HG03196 (cell line): Measurements from ENCODE around the gene GJA1.
"Not testable (repeated sequence)": the region's sequence is repeated elsewhere in the genome, so short reads cannot be mapped to it uniquely, and the experiment has no call there.

Experiments used
- ATAC-seq: cut with Tn5 transposase; IDR thresholded peaks from one replicate; pipeline ENCODE4 v1.9.1; 2021; ENCODE audit not compliant: unreplicated experiment

The GJA1 gene

DNA sequence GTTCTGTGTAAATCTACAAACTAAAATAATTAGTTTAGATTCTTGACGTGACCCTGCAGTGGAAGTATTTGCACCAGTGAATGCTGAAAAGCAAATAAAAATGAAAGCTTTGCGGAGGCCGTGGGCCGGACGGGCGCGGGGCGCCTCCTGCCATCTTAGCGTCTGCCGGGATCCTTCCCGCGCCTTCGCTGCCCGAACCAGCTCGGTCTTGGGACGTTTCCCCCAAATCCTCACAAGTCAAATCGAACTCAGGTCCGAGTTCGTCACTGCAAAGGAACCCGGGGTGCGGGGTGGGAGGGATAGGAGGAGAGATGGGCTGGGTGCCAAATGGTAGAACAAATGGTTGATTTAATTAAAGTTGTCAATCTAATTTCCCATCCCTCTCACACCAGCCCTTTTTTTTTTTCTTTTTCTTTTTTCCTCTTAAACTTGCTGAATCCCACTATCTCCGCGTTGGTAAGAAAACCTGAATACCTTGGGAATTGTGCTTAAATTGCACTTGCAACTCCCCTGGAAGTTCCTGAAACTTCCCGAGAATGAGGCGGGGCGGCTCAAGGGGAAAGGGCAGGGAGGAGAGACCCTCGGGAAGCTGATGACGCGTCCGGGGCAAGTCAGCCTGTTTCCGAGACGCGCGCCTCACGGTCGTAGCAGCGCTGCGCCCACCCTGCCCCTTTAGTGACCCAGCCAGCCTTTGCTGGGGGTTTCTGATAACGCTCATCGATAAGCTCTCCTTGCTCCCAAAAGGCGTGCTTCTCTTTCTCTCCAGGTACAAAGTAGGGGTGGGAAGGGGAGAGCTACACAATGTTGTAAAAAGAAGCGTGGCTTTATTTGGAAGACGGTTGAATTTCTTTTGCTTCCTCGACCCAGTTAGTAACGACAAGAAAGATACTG is 1.8 kb downstream of the GJA1 start:
- ATAC-seq = no peak

DNA sequence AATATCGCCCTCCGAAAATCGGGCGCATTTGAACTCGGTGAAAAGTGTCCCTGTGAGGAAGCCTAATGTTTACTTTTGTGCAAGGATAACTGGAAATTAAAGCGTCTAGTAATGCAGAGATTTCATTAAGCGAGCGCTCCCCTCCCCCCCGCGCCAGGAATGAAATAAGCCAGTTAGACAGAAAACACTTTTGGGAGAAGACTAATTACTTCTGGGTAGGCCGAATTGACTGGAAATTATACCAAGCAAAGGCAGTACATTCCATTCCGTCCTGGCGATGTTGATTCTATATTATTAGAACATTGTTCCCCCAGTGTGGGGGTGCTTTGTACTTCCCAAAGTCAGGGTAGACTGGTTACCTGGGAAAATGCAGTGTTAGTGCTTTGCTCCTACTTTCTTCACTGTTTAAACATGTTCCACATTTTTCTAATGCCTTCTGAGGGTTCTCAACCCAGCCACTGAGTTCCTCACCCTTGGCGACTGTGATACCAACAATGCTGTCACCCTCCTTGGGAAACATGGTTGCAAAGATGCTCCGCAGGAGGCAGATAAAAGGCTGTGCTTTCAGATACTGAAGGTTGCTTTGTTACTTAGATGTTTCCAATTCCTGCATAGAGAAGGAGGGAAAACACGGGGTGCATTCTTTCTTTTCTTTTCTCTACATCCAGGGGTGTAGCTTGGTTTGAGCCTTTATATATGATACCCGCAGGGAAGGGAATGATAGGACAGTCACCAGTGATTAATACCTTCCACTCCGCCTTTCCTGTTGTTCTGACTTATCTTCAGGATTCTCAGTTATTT is 2.6 kb downstream of the GJA1 start:
- ATAC-seq = no peak

DNA sequence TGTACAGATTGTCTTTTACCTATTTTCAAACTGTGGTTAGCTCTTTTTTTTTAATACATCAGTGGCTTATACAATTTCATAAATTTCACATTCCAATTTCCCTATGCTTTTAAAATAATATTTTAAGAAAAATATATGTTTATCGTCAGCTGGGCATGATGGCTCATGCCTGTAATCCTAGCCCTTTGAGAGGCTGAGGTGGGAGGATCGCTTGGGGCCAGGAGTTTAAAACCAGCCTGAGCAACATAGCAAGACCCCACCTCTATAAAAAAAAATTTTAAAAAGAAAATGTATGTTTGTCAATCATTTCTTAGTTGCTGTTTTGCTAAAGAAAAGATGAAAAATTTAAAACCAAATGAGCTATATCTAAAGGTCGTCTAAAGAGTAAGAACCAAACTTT is 3.4 kb downstream of the GJA1 start:
- ATAC-seq = no peak

DNA sequence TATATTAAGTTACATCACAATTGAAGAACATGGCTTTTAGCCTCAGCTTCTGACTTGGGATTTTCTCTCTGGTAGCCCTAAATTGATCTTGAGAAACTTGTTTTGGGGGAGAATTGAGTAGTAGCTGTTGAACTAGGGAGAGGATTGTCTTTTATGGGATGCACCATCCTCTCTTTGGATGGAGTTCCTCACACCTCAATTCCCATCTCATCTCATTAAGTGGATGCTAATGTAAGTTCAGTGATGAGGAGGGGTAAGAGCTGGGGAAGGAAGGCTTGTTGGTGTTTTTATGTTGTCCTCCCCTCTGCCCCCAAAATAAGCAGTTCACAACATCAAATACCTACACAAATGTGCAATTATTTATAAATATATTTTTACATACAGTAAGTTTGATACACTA is 4.0 kb downstream of the GJA1 start:
- ATAC-seq = no peak

DNA sequence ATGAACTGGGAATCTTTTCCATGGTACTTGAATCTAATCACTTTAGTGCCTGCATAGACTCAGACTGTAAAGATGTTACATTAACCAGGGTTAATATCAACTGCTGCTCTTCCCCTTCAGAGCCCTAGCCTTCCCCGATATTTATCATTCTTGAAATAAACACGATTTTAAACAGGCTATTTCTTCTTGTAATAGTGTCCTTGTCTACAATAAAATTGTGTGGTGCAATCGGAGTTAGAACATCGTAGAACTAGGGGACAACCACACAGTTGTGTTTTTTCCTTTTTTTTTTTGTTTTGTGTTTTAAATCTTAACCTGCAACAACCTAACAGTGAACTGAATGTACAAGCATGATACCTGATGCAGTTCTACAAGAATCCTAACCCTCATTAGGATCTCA is 4.5 kb downstream of the GJA1 start:
- ATAC-seq = no peak

DNA sequence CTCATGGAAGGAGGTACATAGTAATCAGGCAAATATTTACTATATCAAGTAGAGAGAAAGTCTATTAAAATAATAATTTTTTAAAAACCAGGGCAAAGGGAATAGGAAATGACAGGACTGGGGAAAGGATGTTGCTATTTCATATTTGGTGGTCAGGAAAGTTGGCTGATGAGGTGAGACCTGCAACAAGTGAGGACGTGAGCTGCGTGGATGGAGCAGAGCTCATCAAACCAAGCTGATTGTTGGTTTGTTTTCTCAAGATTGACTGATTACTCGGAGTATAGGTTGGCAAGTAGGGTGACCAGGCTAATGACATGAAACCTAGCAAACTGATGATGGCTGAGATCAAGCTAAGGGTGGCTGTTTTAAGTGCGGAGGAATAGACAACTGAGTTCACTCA is 6.0 kb downstream of the GJA1 start:
- no peak for ATAC-seq

DNA sequence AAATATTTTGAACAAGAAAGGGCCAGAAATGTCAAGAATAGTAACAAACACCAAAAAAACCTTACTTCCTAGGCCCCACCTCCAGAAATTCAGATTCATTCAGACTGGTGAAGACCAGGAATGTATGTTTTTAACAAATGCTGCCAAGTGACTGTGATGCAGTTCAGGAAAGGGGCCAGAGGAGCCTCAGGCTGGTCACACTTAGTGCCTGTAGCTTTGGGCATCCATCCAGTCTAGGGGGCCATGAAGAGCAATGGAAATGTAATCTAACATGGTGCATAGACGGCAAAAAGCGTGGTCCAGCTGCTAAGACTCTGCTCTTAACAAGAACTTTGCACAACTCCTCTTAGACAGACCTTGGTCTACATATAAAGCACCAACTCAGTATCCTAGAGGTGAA is 7.1 kb downstream of the GJA1 start:
- ATAC-seq = no peak

DNA sequence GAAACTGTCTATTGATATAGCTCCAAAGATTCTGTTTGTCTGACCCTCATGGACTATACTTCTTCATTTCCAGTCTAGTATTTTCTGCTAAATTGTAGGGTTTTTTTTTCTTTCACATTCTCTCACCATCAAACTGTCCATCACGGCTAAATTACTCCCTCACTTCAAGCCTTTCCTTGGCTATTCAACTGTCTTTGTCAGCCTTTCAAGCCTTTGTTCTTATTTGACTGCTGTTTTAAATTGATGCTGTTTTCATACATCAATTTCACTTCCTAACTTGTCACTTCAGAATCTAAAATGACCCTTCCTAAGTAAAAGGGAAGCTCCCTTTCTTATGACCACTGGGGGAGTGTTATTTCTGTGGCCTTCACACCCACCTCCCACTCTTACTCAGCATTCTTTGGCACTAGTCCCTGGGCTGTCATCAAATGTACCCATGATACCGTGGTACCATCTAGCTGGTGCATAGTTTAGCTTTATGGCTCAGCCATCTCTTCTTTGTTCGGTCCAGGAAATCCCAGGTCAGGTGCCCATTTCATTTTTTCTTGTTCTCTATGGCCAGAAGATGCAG is 8.6 kb downstream of the GJA1 start:
- ATAC-seq = no peak

DNA sequence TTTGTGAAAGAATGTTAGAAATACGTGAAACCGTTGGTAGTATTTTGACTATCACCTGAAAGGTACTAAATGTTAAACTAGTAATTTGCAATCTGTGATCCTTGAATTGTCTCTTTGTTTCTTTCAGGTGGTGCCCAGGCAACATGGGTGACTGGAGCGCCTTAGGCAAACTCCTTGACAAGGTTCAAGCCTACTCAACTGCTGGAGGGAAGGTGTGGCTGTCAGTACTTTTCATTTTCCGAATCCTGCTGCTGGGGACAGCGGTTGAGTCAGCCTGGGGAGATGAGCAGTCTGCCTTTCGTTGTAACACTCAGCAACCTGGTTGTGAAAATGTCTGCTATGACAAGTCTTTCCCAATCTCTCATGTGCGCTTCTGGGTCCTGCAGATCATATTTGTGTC is 11.3 kb downstream of the GJA1 start:
- ATAC-seq = not testable (repeated sequence)

DNA sequence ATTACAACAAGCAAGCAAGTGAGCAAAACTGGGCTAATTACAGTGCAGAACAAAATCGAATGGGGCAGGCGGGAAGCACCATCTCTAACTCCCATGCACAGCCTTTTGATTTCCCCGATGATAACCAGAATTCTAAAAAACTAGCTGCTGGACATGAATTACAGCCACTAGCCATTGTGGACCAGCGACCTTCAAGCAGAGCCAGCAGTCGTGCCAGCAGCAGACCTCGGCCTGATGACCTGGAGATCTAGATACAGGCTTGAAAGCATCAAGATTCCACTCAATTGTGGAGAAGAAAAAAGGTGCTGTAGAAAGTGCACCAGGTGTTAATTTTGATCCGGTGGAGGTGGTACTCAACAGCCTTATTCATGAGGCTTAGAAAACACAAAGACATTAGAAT is 12.3 kb downstream of the GJA1 start:
- ATAC-seq = not testable (repeated sequence)

DNA sequence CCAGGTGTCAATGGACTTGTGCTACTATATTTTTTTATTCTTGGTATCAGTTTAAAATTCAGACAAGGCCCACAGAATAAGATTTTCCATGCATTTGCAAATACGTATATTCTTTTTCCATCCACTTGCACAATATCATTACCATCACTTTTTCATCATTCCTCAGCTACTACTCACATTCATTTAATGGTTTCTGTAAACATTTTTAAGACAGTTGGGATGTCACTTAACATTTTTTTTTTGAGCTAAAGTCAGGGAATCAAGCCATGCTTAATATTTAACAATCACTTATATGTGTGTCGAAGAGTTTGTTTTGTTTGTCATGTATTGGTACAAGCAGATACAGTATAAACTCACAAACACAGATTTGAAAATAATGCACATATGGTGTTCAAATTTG is 13.1 kb downstream of the GJA1 start:
- ATAC-seq = not testable (repeated sequence)

DNA sequence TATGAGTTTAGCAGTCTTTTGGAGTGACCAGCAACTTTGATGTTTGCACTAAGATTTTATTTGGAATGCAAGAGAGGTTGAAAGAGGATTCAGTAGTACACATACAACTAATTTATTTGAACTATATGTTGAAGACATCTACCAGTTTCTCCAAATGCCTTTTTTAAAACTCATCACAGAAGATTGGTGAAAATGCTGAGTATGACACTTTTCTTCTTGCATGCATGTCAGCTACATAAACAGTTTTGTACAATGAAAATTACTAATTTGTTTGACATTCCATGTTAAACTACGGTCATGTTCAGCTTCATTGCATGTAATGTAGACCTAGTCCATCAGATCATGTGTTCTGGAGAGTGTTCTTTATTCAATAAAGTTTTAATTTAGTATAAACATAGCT is 13.9 kb downstream of the GJA1 start:
- no peak for ATAC-seq

DNA sequence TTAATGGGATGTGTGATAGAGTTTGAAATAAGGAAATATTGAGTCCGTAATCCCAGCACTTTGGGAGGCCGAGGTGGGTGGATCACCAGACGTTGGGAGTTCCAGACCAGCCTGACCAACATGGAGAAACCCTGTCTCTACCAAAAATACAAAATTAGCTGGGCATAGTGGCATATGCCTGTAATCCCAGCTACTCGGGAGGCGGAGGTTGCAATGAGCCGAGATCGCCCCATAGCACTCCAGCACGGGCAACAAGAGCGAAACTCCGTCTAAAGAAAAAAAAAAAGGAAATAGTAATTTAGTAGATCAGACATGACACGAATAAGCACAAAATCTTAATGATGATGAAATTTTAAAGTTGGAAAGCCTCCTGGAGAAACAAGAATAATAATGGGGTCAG is 14.8 kb downstream of the GJA1 start:
- no peak for ATAC-seq

DNA sequence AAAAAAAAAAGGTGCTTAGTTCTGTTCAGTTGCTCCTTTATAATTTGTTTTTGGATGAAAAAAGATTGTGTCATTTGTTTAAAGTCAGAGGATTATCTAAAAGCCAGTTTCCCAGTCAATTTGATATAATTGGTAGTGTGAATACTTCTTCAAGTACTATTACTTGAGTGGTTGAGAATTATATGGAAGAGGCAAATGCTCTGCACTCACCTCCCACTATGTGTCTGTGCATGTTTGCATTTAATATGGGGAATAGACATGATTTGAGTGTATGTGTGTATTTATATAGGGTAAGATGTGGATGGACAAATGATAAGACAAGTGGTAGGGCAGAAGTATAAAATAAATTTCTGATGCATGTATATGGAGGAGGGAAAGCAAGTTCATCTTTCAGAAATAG is 15.8 kb downstream of the GJA1 start:
- no peak for ATAC-seq

DNA sequence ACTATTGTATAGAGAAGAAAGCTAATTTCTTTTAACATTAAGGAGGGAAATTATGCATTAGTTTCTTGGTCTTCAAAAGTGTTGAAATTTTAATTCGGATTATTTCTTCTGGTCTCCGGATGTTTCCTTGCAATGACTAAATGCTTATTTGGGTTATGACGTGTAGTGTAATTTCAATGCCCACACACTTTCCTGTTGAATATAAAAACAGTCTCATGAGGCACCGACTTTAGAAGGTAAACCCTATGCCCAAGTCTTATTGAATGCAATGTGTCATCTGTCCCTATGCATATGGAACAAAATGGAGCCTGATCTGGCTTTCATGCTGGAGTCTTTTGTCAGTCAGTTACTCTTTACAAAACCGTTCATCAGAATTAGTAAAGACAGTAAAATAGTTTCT is 17.7 kb downstream of the GJA1 start:
- ATAC-seq = no peak

DNA sequence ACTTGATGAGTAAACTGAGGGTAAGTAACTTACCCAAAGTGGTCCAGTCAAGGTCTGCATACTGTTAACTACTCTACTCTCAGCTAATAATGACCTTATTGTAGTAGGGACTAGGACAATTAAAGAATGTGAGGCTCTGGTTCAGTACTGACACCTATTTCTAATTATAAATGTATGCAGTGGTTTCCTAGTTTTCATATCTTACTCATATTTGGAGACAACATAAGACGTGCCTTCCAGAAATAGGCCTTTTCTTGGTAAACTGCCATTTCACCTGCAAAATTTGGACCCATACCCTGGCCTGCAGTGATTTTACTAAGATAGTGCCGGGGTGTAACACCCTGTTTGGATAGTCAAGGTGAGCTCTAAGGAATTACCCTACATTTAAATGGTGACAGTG is 24.7 kb downstream of the GJA1 start:
- no peak for ATAC-seq

DNA sequence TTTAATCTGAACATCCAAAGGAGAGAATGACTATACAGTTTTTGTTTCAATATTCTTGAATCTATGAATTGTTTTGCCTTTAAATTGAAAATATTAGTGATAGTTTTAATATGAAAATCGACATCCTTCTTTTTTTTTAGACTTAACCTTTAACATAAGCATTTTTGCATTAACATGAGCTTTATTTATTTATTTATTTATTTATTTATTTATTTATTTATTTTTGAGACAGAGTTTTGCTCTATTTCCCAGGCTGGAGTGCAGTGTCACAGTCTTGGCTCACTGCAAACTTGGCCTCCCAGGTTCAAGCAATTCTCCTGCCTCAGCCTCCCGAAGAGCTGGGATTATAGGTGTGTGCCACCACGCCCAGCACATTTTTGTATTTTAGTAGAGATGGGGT is 27.6 kb downstream of the GJA1 start:
- no peak for ATAC-seq

DNA sequence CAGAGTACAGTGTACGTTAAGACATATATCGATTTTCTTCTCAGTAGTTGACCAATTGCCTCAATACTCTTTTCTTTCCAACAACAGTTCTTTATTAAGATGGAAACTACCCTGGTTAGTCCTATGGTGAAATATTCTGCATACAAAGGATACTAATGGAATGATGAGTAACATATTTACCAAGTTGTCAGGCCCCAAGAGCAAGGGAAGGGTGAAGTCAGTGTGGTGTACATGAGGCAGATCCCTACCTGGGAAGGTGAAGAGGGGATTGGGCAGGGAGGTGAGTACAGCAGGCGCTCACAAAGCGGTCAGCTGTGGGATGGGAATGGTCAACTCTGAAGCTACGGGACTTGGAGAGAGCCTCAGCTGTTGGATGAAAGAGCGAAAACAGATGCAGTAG is 29.7 kb downstream of the GJA1 start:
- ATAC-seq = no peak

DNA sequence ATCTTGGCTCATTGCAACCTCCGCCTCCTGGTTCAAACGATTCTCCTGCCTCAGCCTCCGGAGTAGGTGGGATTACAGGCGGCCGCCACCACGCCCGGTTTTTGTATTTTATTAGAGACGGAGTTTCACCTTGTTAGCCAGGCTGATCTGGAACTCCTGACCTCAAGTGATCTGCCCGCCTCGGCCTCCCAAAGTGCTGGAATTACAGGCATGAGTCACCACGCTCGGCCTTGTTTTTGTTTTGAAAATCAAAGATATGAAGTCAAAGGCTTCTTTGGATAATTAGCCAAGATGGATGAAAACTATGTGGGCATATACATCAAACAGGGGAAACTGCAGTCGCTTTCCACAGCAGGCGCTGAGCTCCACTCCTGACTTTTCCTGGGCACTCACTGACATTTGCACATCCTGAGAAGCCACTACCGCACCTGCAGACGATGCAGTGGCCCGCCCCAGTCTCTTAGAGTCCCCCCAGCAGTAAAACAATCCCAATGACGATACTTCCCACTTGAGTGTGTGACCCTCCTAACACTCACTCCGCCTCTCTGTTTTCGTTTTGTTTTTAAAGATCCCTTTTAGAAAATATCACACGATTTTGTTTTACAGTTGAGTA is 44.1 kb downstream of the GJA1 start:
- ATAC-seq = no peak

DNA sequence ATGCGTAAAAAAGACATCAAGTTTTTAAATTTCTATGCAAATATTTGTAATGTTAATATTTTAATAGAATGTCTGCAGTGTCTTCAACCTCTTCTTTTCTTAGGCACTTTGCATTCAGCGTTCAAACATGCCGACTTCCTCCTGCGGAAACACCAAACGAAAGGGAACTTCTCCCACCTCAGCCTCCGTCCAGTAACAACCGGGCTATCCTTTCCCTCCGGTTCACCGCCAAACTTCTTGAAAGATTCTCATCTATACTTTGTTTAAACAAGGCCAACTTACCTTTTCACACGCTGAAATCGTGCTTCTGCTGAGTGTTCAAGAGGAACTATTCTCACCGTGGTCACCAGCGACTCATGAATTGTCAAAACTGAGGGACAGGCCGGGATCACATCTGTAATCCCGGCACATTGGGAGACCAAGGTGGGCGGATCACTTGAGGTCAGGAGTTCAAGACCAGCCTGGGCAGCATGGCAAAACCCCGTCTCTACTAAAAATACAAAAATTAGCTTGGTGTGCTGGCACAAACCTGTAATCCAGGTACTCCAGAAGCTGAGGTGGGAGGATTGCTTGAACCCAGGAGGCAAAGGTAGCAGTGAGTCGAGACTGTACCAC is 44.8 kb downstream of the GJA1 start:
- ATAC-seq = no peak

DNA sequence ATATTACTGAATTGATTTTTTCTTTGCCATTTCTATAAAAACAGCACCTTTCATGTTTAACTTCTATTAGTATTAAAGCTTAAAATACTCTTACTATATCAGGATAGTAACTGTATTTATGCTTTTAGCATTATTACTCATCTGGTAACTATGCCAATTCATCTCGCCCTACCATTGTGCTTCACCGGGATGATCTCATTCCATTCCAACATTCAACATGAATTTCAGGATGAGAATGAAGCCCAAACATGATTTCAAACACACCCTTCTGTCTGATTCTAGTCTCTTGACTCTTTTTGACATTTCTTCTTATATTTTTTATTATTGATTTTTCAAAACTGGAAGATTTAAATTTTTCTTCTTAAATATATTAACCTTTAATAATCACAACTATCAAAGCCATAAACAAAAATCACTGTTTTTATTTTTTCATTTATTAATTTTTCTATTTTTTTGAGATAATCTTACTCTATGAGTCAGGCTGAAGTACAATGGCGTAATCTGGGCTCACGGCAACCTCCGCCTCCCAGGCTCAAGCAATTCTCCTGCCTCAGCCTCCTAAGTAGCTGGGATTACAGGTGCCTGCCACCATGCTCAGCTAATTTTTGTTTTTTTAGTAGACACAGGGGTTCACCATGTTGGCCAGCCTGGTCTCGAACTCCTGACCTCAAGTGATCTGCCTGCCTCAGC is 46.7 kb downstream of the GJA1 start:
- no peak for ATAC-seq
